ENCODE measurements around the gene EZR.

GRCh38 chr6:158852312-158853071, 33.3 kb upstream of the EZR start:
- TF ChIP-seq CTCF (IDR thresholded peaks at IDR 0.05) (no peak), POLR2A (IDR thresholded peaks at IDR 0.05) (no peak)
